Hematopoietic multipotent progenitor cell treated with erythropoietin and hydrocortisone succinate and interleukin-3 and kit ligand, for 8 days (in vitro differentiated cells): ENCODE results near the gene RBM26.

Experiments used
- DNase-seq: peaks from one replicate; pipeline ENCODE4 v3.0.0-alpha.2; 2015

RBM26 gene, protein sequence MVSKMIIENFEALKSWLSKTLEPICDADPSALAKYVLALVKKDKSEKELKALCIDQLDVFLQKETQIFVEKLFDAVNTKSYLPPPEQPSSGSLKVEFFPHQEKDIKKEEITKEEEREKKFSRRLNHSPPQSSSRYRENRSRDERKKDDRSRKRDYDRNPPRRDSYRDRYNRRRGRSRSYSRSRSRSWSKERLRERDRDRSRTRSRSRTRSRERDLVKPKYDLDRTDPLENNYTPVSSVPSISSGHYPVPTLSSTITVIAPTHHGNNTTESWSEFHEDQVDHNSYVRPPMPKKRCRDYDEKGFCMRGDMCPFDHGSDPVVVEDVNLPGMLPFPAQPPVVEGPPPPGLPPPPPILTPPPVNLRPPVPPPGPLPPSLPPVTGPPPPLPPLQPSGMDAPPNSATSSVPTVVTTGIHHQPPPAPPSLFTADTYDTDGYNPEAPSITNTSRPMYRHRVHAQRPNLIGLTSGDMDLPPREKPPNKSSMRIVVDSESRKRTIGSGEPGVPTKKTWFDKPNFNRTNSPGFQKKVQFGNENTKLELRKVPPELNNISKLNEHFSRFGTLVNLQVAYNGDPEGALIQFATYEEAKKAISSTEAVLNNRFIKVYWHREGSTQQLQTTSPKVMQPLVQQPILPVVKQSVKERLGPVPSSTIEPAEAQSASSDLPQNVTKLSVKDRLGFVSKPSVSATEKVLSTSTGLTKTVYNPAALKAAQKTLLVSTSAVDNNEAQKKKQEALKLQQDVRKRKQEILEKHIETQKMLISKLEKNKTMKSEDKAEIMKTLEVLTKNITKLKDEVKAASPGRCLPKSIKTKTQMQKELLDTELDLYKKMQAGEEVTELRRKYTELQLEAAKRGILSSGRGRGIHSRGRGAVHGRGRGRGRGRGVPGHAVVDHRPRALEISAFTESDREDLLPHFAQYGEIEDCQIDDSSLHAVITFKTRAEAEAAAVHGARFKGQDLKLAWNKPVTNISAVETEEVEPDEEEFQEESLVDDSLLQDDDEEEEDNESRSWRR

DNA sequence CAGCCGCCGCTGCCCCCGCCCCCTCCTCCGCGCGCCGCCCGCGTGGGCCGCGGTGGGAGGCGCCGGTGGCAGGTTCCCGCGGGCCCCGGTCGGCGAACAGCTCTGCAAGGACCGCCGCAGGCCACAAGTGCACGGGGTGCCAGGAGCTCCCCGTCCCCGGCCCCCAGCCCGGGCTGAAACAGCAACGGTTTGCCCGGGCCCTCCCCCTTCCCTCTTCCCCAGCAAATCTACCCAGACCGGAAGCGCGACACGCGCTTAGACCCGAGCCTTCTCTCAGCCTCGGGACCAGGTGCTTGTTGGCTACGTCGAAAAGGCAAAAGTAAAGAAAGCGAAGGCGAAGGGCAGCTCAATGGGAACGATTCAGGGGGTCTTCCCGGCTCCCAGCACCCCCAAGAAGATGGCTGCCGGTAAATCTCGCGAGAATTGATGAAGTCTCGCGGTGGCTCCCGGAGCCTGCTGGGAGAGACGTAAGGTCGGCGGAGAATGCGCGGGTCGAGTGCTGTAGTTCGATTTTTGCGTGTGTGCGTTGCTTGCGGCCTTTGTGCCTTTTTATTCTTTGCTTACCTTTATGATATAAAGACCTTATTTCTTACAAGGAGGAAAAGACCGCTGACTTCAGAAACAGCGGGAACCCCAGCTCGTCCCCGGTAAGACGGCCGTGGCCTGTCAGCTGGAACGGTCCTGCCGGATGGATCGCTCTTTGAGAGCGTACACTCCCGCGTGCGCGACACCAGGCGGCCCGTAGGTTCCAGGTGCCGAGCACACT is at the start of gene RBM26:
Gene RBM26, minus strand, starts transcription at position 425 of the 766 bp plus-strand sequence. CDS start 481 bp downstream, outside the sequence.
- peak; percentile 96 for DNase-seq

DNA sequence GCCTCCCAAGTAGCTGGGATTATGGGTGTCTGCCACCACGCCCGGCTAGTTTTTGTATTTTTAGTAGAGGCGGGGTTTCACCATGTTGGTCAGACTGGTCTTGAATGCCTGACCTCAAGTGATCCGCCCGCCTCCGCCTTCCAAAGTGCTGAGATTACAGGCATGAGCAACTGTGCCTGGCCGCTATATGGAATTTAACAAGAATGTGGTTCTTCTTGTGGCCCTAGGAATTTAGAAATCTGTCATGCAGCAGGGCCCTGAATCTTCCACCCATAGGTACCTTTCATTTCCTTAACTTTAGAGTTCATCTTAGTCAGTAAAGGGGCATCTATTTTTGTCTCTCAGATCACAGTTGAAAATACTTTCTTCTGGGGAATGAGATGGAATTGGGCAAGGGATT is 49.3 kb upstream of the RBM26 start:
- no peak for DNase-seq

DNA sequence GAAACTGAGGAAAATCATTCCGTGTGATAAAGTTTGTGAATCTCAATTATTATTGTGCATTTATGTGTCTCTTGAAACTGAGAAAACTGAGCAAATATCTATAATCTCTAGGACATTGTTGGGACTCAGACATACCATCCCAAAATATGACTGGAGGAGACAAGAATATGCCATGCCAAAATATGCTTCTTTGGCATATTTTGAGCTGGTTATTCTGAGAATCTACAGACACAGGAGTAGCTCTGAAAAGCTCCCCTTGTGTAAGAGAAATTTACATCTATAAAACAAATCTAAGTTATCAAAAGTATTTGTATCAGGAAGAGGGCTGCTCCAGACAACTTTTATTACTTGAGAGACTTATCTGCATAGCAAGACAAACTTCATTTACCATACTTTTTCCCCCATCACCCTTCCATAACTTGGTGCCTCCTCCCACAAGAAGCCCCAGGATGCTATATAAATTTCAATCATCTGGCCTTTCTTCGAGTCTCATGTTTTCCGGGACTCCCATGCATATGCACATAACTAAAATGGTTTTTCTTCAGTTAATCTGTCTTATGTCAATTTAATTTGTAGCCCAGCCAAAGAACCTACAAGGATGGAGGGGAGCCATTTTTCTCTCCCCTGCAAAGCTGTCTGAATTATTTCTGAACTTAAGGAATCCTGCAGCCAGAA is 46.3 kb upstream of the RBM26 start:
- DNase-seq = no peak

DNA sequence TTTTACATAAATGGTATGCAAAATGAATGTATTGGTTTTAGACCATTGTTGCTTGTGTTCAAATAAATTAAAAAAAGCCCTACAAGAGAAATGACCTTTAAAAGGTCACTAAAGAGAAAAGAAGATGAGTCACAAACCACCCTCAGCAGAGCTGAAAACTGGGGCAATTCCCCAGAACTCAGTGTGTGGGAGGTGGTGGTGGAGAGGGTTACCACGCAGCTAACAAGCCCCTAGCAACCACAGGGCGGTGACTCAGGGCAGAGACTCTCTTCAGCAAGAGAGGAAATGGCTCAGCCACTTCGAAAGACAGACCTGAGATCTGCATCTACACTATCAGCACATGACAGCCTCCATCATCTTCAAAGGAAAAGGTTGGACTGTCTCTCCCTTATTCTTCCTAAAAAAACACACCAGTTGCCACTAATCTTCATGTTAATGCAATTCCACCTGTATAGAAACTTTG is 45.5 kb upstream of the RBM26 start:
- DNase-seq = peak; percentile 84

DNA sequence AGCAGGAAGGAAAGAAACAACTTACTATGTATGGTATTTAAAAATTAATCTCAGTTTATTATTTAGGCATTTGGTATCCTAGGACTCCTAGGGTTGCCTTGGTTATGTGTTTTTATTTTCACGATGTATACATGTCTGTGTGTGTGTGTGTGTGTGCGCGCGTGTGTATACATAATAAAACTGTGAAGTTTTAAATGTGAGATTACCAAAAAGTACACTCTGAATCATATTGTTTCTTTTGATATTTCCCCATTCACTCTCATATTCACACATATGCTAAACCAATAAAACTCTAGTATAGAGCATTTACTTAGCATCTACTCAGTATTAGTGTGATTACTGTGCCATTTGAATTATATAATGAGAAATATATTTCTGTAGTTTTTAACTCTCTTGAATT is 44.1 kb upstream of the RBM26 start:
- no peak for DNase-seq

DNA sequence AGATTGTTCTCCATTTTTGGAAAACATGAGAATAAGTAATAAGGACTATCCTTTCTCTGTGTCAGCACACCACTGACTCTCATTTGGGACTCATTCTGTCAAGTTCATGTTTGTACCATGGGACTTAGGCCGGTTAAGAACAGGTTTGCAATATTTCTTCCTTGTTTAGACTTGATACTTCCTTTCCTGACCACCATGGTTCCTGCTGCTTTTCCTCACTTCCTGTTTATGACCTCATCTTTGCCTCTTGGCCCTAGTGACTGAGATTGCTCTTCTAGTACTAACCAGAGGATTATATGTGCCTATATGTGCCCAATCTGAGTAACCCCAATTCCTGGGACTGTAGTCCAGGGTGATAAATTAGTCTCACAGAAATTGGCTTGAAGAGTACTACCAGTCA is 42.4 kb upstream of the RBM26 start:
- DNase-seq = no peak

DNA sequence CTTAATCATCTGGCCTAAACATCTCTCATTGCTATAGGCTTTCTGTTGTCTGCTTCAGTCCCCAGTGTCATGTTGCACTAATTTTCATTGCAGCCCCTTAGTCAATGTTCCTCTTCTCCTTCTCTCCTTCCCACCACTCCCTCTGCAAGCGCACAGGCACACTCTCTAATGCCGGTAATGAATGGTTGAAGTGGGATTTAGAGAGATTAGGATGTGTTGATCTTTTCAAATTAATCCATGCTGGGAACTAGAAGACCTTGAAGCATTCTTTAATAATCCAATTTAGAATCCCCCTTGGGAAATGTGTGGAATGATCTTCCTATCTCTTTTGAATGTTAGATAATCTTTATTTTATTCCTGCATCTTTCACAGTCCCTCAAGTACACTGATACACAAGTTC is 41.7 kb upstream of the RBM26 start:
- DNase-seq = no peak

DNA sequence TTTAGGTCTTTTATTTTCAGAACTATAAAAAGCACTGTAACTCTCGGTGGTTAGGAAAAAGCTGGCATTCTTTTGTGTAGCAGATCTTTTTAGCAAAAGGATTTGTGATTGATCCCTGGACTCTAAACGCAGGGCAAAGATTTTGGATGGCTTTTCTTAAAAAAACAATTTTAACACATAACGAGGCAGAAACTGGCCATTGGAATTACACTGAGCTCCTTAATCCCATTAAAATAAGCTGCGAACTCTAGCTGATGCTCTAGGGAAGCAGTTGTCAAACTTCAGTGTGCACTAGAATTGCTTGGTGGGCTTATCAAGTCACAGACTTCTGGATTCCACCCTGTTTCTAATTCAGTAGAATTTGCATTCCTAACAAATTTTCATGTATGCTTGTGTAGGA is 41.1 kb upstream of the RBM26 start:
- no peak for DNase-seq

DNA sequence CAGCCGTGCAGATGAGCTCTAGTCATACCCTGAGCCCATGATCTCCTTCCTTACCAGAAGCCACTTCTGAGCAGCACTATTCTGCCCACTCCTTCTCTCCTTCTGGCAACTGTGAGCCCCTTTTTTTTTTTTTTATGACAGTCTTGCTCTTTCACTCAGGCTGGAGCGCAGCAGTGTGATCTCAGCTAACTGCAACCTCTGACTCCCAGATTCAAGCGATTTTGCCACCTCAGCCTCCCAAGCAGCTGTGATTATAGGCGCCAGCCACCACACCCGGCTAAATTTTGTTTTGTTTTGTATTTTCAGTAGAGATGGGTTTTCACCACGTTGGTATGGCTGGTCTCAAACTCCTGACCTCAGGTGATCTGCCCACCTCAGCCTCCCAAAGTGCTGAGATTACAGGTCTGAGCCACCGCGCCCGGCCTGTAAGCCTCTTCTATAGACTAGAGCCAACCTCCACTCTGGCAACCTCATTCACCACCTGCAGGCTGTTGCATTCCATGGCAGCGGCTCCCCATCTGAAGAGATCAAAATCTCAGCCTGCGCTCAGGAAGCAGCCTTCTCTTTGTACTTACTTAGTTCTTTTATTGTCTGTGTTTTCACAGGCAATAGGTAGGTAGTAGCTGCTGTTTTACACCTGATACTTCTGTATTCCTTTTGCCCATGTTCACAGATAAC is 40.1 kb upstream of the RBM26 start:
- no peak for DNase-seq

DNA sequence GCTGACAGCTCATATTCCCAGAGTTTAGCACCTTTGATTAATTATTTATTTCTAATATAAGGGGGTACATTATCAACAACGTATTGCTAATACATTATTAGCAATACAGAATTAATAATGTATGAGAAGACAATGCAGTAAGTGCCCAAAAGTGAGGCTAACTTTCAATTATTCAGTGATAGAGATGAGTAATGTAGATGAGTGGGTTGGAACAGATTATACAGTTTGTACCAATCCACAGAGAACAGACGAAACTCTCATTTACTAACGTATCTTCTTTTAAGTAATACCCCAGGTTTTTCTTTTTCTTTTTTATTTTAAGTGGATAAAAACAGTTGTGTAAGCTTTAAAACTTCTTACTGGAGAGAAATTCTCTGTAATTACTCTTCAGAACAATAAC is 36.7 kb upstream of the RBM26 start:
- no peak for DNase-seq

DNA sequence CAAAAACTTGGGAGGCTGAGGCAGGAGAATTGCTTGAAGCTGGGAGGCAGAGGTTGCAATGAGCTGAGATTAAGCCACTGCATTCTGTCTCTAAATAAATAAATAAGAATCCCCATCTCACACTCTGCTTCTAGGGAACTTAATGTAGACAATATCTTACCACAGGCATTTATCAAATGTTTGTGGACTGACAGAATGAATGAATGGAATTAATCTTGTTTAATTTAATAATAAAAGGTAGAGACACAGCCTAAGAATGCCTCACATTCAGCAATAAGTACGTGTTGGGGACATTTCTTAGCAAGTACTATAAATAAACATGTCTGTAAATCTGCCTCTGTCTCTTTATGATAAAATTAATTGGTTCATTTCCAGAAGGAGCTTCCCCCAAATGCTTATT is 36.2 kb upstream of the RBM26 start:
- no peak for DNase-seq

DNA sequence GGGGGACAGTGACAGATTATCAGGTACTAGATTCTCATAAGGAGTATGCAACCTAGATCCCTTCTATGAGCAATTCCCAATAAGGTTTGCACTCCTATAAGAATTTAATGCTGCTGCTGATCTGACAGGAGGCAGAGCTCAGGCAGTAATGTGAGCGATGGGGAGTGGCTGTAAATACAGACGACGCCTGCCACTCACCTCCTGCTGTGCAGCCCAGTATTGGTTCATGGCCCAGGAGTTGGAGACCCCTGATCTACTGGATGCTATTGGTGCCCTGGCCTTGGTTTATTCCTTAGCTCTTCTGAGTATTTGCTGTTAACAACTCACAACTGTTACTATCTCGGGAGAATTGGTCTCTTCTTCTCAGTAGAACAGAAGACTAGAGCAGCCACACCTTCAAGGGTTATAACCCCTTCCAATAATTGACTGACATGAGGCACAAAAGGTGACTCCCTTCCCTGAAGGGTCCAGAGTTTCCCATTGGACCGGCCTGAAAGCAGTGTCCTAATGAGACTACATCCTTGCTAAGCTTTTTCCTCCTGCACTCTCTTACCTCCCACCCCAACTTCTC is 35.0 kb upstream of the RBM26 start:
- DNase-seq = no peak

DNA sequence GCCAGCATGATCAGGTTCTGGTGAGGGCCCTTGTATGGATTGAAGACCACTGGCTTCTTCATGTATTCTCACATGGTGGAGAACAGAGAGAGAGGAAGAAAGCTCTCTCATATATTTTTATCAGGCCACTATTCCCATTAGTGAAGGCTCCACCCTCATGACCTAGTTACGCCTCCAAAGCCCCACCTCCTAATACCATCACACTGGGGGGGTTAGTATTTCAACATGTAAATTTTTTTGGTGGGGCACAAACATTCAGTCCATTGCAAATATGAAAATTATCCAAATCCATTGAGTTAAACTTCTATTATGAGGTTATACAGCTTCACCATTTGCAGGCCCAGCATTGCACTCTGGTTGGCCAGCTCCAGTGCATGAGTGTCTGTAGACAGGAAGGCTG is 33.2 kb upstream of the RBM26 start:
- no peak for DNase-seq

DNA sequence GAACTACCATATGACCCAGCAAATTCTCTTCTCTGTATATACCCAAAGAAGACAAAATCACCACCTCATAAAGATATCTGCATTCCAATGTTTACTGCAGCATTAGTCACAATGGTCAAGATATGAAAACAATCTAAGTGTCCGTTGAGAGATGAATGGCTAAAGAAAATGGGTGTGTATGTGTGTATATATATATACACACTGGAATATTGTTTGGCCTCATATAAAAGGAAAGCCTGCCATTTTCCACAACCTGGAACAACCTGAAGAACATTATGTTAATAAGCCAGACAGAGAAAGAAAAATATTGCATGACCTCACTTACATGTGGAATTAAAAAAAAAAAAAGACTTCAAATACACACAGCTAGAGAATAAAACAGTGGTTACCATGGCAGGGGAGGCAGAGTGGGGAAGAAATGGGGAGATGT is 29.5 kb upstream of the RBM26 start:
- DNase-seq = no peak

DNA sequence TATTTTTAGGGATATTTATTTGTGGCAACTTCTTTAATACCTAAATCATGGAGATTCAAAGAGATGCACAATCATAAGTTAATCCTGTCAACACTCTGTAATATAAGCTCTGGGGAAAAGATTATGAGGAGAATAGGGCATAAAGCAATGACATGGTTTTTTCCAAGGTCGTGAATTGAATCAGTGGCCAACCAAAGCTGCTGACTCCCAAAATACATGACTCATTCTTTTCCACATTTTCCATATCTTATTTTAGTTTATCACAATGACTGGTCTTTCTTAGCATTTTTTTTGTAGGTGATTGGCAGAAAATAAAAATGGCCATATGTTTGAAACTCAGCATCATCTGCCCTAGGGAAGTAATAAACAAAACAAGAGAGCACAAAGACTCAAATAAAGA is 28.5 kb upstream of the RBM26 start:
- DNase-seq = no peak

DNA sequence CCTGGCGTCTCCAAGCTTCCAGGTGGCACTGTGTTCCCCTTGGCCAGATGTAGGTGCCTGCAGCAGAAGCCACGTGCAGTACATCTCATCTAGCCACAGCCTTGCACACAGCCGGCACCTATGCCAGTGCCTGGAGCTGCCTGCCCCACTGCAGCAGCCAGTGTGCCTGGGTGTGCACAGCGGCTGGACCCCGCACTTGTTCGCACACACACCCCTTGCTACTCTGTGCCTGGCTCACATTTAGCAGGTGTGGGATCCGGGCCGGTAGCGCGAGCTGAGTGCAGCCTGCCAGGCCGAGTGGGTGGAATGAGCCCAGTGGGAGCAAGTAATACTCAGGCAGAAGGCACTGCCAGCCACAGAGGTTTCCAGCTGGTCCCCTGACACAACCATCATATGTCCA is 26.9 kb upstream of the RBM26 start:
- DNase-seq = no peak

DNA sequence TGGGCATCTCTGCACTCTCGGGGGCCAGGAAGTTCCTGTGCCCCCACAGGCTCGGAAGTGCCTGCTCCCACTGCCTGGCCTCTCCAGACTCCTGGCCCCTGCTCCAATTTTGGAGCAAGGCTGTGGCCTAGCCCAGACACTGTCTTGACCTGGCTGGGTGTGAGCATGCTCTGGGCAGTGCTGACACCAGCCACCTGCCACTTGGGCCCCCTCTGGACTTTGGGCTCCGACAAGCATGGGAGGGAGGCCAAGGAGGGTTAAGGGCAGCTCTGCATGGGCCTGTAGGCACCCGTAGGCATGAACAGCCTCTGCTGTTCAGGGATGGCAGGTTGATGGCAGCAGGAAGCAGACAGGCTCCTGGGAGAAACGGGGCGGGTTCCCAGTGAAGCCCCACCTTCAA is 26.0 kb upstream of the RBM26 start:
- no peak for DNase-seq

DNA sequence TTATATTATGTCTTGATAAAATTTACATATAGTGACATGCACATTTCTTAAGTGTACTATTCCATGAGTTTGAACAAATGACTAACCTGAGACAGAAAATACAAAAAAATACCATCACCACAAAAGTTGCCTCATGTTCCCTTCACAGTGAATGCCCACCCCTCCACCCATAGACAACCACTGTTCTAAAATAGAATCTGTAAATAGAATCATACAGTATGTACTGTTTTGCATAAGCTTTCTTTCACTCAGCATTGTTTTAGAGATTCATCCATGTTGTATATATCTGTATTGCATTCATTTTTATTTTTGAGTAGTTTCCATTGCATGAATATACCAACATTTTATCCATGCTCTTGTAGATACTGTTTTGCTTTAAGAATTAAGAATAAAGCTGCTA is 23.3 kb upstream of the RBM26 start:
- DNase-seq = no peak

DNA sequence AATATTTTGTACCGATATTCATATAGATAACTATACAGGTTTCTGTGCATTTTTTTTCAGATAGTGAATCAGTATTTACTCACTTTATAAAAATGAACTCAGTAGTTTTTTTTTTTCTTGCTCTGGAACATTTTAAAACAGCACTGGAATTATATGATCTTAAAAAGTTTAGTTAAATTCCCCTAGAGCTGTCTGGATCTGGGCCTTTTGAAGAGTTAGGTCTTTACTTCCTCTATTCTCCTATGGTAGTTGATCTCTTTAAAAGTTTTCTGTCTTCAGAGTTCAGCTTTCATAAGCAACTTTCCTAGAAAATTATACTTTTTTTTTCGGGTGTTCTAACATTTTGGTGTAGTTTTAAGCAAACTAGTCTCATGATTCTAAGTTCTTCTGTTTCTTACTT is 21.8 kb upstream of the RBM26 start:
- DNase-seq = no peak

DNA sequence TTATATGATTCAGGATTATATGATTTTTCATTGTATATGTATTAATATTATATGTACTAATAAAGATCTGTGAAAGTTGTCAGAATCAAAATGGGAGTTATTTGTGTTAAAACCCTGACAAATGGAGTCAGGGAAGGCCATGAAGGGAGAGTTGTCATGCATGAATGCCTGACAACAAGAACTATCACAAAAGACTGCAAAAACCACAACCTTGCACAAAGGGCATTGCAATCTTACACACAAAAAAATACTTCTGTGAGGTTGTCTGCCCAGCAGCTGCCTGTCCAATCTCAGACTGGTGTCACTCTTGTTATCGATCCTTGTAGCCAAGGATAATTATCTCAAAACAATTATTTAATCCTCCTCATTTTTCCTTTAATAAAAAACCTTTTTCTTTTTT is 21.2 kb upstream of the RBM26 start:
- no peak for DNase-seq
